NT2/D1 (cell line): ENCODE results near the gene ADM2.

Experiments
- DNase-seq: peaks from one replicate; pipeline ENCODE4 v3.0.0-alpha.2; 2011; ENCODE audit warnings: low read depth, low spot score
- H3K27me3 ChIP-seq: 2 replicates; pipeline ENCODE4 v1.6.0; 2011; ENCODE audit warnings: mild to moderate bottlenecking; ENCODE audit not compliant: insufficient read length, insufficient read depth
- H3K36me3 ChIP-seq: 2 replicates; pipeline ENCODE4 v1.6.1; 2011; ENCODE audit warnings: mild to moderate bottlenecking, low read length, mixed read lengths; ENCODE audit not compliant: insufficient read depth, insufficient read length
- H3K4me1 ChIP-seq: 2 replicates; pipeline ENCODE4 v1.5.1; 2011; ENCODE audit not compliant: insufficient read depth, insufficient read length
- H3K4me3 ChIP-seq: 2 replicates; pipeline ENCODE4 v1.5.1; 2011; ENCODE audit warnings: low read depth; ENCODE audit not compliant: insufficient read length
- H3K9ac ChIP-seq: 2 replicates; pipeline ENCODE4 v1.6.0; 2011; ENCODE audit warnings: low read depth; ENCODE audit not compliant: insufficient read length
- H3K9me3 ChIP-seq: 2 replicates; pipeline ENCODE4 v1.5.1; 2011; ENCODE audit warnings: mild to moderate bottlenecking, low read length; ENCODE audit not compliant: insufficient read depth
- SUZ12 ChIP-seq: IDR thresholded peaks from 2 replicates; pipeline ENCODE4 v1.6.1; 2011; ENCODE audit not compliant: insufficient read length, insufficient read depth; ENCODE audit errors: extremely low read depth
- YY1 ChIP-seq: IDR thresholded peaks from 2 replicates; pipeline ENCODE4 v1.6.1; 2011; ENCODE audit not compliant: insufficient read length, insufficient read depth
- ZNF274 ChIP-seq: IDR thresholded peaks from 2 replicates; pipeline ENCODE4 v1.6.1; 2011; ENCODE audit warnings: mild to moderate bottlenecking, low read depth, low read length

The ADM2 gene

DNA sequence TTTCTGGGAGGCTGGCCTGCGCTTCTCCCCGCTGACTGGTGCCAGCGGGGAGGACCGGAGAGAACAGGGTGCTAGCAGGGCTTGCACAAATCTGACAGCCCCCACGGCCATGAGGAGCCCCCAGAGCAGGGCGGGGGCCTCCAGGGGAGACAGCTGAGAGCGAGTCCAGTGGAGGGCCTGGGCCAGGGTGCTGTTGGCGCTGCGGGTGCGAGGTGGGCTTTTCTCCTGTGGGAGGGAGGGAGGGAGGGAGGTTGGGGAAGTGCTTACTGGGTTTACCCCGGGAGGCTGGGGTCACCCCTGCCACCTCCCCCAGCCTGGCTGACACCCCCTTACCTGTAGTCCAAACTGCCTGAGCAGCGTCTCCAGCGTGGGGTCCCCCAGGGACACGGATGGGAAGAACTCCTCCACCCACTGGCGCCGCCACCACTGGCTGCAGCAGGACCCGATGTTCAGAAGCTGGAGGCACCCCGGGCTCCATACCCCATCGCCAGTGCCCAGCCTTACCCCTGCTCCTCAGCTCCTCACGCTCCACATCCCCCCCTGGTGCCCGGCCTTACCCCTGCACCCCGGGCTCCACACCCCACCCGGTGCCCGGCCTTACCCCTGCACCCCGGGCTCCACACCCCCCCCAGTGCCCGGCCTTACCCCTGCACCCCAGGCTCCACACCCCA, 22.3 kb downstream of the ADM2 start:
- TF ChIP-seq SUZ12 = no peak
- TF ChIP-seq ZNF274 = no peak
- no peak for TF ChIP-seq YY1
- no peak for DNase-seq

DNA sequence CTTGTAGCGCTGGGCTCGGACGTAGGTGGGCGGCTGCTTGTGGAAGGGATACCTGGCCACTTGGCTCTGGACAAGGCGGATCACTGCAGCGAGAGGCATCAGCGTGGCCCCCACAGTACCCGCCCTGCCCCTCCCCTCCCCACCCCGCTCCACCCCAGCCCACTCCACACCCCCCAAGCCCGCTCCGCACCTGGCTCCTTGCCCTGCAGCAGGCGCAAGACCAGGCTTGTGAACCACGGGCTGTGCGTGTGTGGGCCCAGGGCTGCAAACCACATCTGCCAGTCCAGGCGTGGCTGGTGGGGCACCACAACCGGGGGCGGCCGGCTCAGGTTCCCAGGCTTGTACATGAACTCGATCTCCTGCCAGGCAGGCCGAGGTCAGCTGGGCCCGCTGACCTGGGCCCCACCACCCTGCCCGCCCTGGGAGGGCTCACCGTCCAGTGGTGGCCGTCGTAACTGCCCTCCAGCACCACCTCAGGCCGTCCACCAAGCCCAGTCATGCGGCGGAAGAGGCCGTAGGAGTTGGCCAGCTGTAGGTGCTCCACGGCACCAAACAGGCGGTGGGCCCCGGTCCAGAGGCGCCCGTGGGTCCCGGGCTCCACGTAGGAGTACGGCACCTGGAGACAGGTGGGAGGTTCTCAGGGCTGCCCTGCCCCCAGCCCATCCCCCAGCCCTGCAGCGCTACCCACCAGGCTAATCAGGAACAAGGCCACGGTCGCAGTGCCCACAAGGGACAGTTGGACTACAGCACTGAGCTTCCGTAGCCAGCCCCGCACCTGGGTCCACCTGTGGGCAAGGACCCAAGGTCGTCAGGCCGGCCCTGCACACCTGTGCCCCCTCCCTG, 23.2 kb downstream of the ADM2 start:
- TF ChIP-seq SUZ12 (no peak), YY1 (no peak), ZNF274 (no peak)
- DNase-seq = no peak
- H3K4me1 ChIP-seq = peaks cover 8% of the 10 kb centered on the region
- H3K4me3 ChIP-seq = no peak overlapping the region
- no peaks in the 10 kb centered on the region for H3K27me3 ChIP-seq
- H3K9me3 ChIP-seq = no peaks in the 10 kb centered on the region
- no peak overlapping the region for H3K9ac ChIP-seq
- H3K36me3 ChIP-seq = peaks cover 40% of the 10 kb centered on the region

More for the DNA sequence above, 22.3 kb downstream of the ADM2 start:
- Histone ChIP-seq H3K9me3 (no peaks in the 10 kb centered on the region), H3K36me3 (peaks cover 40% of the 10 kb centered on the region), H3K9ac (no peak overlapping the region), H3K27me3 (no peaks in the 10 kb centered on the region), H3K4me3 (no peak overlapping the region), H3K4me1 (peaks cover 8% of the 10 kb centered on the region)

- Histone ChIP-seq H3K27me3 (no peaks in the 10 kb centered on the region), H3K36me3 (peaks cover 40% of the 10 kb centered on the region), H3K9ac (no peak overlapping the region), H3K4me3 (no peak overlapping the region), H3K9me3 (no peaks in the 10 kb centered on the region), H3K4me1 (peaks cover 8% of the 10 kb centered on the region)
- no peak for DNase-seq
- TF ChIP-seq ZNF274 (no peak), SUZ12 (no peak), YY1 (no peak)
Observed at GRCh38 chr22:50505276-50505775, 24.0 kb downstream of the ADM2 start.

GRCh38 chr22:50505776-50506610, 24.6 kb downstream of the ADM2 start:
- no peaks in the 10 kb centered on the region for H3K9me3 ChIP-seq
- no peak overlapping the region for H3K4me3 ChIP-seq
- no peak overlapping the region for H3K9ac ChIP-seq
- peaks cover 40% of the 10 kb centered on the region for H3K36me3 ChIP-seq
- no peak for TF ChIP-seq SUZ12
- no peak for TF ChIP-seq YY1
- no peak for TF ChIP-seq ZNF274
- no peak for DNase-seq
- H3K27me3 ChIP-seq = no peaks in the 10 kb centered on the region
- H3K4me1 ChIP-seq = peaks cover 8% of the 10 kb centered on the region

DNA sequence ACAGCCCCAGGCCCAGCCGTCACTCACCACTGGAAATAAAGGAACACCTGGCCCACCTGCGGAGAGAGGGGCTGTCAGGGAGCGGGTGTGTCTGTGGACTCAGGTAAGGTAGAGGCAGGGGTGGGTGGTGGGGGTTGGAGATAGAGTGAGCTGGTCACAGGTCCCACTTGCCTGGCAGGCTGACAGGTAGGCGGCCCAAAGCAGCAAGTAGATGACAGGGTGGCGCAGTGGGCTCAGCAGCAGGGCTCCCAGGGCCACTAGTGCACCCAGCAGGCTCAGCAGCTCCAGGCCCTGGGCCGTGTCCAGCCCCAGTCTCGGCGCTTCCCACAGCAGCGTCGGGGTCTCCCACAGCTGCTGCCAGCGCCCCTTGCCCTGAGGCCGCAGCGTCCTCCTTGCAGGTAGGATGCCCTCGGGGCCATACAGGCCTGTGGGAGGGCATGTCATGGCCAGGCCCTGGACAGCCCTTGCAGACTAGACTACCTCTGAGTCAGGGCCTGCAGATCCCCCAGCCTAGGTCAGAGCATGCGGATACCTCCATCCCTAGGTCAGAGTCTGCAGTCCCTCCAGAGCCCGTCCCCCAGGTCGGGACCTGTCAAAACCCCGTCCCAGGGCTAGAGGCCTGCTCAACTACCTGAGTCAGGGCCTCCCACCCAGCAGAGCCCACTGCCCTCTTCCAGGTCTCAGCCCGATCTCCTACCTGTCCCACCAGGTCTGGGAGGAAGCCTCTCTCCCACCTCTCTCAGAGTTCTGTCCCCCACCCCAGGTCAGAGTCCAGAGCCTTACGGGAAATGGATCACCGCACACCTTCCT, 25.5 kb downstream of the ADM2 start:
- peak overlapping the region; percentile 85 for H3K4me3 ChIP-seq
- H3K9ac ChIP-seq = peak overlapping the region; percentile 97
- TF ChIP-seq ZNF274 (no peak), SUZ12 (no peak), YY1 (no peak)
- no peaks in the 10 kb centered on the region for H3K27me3 ChIP-seq
- peaks cover 40% of the 10 kb centered on the region for H3K36me3 ChIP-seq
- no peak for DNase-seq
- H3K4me1 ChIP-seq = peaks cover 8% of the 10 kb centered on the region
- no peaks in the 10 kb centered on the region for H3K9me3 ChIP-seq

- Histone ChIP-seq H3K27me3 (no peaks in the 10 kb centered on the region), H3K9me3 (no peaks in the 10 kb centered on the region), H3K36me3 (peaks cover 41% of the 10 kb centered on the region), H3K4me3 (peak within 1 kb of the TSS; percentile 85), H3K4me1 (peaks cover 8% of the 10 kb centered on the region), H3K9ac (peak within 1 kb of the TSS; percentile 97)
- DNase-seq = no peak
- TF ChIP-seq YY1 (no peak), SUZ12 (no peak), ZNF274 (no peak)
Observed at GRCh38 chr22:50507421-50507990, 26.2 kb downstream of the ADM2 start, which contains the start of gene LMF2. LMF2 (minus strand) TSS chr22:50507702; CDS start chr22:50507675, 27 bp downstream.
